HG03280 (cell line): ENCODE data around the gene EBPL.
"Not testable (repeated sequence)": the region's sequence is repeated elsewhere in the genome, so short reads cannot be mapped to it uniquely, and the experiment has no call there.

Source experiments
- ATAC-seq: cut with Tn5 transposase; IDR thresholded peaks from one replicate; pipeline ENCODE4 v1.9.1; 2021; ENCODE audit warnings: mild to moderate bottlenecking, moderate library complexity; ENCODE audit not compliant: unreplicated experiment

EBPL gene

DNA sequence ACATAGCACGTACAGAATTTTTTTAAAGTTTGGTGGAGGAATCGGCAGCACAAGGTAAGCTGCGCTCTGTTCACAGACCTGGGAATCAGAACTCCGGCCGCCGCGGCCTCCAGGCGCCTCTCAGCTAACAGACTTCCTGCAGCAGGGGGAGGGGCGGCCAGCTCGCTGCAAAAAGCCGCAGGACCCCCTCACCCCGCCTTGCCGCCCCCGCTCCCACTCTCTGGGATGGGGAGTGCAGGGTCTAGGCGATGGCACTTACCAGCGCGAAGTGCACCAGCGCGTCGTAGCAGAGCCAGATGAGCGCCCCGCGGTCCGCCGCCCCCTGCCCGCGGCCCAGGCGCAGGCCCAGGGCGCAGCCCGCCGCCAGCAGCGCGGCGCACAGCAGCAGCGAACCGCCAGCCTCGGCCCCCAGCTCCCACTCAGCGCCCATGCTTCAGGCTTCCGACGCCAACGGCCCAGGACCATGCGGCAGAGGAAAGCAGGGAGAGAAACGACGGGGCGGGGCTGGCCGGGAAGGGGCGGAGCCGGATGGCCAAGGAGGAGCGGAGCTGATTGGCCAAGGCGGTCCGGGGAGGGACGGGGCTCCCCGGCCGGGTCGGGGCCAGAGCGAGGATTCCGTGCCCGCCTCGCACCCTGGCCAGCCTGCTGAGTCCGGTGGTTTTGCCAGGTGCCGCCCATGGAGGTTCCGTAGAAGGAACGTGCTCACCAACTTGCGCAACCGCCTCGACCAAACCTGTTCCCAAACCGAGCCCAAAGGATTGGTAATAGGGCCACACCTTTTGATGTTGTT, at the start of gene EBPL:
TSS of gene EBPL (minus strand) at position 492 of the 790 bp plus-strand sequence. CDS start at position 430, 62 bp downstream.
- peak; percentile 96 for ATAC-seq

DNA sequence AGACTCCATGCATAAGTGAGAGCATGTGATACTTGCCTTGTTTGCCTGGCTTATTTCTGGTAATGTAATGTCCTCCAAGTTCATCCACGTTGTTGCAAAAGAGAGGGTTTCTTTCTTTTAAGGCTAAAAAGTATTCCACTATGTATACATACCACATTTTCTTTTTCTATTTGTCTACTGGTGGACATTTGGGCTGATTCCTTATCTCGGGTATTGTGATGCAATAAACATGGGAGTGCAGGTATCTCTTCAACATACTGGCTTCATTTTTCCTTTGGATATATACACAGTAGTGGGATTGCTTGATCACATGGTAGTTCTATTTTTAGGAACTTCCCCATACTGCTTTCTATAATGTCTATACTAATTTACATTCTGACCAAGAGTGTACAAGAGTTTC, 49.6 kb upstream of the EBPL start:
- ATAC-seq: no peak

GRCh38 chr13:49739498-49740187, 48.4 kb upstream of the EBPL start:
- ATAC-seq: no peak

DNA sequence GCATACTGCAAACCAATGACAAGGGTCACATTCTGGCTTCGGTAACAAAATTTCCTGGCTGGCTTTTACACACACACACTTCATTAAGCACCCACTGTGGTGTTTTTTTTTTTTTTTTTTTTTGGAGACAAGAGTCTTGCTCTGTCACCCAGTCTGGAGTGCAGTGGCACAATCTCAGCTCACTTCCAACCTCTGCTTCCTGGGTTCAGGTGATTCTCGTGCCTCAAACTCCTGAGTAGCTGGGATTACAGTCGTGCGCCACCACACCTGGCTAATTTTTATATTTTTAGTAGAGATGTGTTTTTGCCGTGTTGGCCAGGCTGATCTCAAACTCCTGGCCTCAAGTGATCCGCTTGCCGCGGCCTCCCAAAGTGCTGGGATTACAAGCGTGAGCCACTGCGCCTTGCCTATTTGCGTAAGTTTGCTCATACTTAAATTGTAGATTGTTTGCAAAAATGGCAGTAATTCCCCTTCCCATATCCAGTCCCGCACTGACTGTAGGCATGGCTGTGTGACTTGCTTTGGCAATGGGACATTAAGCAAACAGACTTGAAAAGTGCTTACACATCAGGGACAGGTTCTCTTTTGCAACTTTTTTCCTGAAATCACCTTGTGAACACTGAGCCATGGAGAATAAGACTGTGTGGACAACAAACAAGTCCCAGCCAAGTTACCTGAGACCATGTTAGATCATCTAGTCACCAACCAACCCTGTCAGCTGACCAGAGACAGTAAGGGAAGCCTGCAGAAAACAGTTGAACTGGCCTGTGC, 42.1 kb upstream of the EBPL start:
- no peak for ATAC-seq

DNA sequence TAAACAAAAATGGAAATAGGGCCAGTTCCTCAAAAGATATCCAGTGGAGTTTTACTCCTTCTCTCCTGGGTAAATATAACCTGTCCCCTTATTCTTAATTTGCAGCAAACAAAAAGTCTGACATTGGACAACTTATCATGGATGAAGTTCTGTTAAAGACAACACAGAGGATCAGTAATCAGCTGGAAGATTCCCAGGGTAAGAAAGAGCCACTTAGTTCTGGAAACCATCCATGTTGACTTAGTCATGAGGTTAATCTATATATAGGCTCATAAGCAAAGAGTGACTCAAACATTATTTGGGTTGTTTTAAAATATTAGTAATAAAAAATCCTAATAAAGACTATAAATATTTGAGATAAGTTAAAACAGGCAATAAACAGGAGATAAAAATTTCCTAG, 40.5 kb upstream of the EBPL start:
- no peak for ATAC-seq

GRCh38 chr13:49716615-49717014, 25.3 kb upstream of the EBPL start:
- ATAC-seq: no peak

- no peak for ATAC-seq
Measured at GRCh38 chr13:49714757-49715156, 23.5 kb upstream of the EBPL start.

GRCh38 chr13:49711218-49711863, 20.1 kb upstream of the EBPL start:
- no peak for ATAC-seq

- ATAC-seq: not testable (repeated sequence)
Measured at GRCh38 chr13:49704264-49704663, 13.0 kb upstream of the EBPL start.

- ATAC-seq: no peak
Measured at GRCh38 chr13:49701491-49701890, 10.2 kb upstream of the EBPL start.

DNA sequence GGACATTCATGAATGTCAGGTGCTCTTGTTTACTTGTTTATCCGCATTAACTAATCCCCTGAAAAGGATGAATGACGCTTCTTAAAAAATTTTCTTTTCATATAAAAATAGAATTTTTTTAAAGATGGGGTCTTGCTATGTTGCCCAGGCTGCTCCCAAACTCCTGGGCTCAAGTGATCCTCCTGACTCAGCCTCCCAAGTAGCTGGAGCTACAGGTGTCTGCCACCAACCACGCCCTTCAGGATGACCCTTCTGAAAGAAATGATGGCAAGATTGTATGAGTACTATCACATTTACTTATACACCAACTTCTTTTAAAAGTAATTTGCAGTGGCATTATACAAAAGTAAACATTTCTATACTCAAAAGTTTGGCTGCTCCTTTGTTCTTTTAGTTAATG, 6.2 kb upstream of the EBPL start:
- ATAC-seq: no peak

GRCh38 chr13:49694446-49694845, 3.2 kb upstream of the EBPL start:
- ATAC-seq: no peak

GRCh38 chr13:49693877-49694276, 2.6 kb upstream of the EBPL start:
- no peak for ATAC-seq

- no peak for ATAC-seq
Measured at GRCh38 chr13:49693191-49693733, 2.0 kb upstream of the EBPL start.

DNA sequence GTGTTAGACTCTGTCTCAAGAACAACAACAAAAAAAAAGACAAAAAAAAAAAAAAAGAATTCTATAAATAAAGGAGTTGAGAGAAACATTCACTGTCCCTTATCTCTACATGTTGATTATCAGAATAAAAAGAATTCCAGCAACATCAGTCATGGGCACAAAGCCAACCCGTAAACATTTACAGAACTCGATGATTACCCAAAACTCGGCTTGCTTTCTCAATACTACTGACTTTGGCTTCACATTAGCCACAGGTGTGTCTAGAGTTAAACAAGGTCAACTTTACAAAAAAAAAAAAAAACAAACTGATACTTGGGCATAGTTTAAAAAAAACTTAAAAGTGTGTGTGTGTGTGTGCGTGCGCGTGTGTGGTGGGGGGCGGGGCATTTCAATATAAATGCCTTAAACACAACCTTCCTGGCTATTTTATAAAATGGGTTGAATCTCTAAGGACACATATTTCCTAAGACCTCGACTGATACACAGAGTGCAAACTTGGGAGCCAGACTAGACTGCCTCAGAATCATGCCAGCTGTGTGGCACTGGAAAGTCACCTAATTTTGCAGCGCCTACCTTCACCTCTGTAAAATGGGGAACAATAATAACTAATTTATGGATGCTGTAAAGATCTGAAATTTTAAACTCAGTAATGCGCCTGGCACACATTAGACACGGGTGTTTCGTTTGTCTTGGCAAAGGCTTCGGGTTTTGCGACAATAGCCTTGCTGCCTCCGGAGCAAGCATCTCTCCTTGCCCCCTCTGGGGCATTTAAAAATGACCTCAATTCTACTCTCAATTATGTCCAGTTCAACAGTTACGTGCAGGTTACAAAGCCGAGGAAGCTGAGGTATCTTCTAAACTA, 922 bp downstream of the EBPL start:
- peak; percentile 26 for ATAC-seq

DNA sequence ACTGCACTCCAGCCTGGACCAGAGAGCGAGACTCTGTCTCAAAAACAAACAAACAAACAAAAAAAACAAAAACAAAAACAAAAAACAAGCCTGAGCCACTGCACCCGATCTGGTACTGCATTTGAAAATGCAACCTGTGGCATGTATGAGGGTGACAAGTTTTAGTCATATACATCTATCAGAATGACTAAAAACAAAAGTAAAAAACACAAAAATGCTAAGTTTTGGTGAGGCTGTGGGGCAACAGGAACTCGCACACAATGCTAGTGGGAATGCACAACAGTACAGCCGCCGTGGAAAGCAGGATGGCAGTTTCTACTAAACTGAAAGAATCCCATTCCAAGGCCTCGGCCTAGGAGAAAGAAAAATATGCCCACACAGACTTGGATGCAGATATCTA, 7.8 kb downstream of the EBPL start:
- peak; percentile 76 for ATAC-seq

DNA sequence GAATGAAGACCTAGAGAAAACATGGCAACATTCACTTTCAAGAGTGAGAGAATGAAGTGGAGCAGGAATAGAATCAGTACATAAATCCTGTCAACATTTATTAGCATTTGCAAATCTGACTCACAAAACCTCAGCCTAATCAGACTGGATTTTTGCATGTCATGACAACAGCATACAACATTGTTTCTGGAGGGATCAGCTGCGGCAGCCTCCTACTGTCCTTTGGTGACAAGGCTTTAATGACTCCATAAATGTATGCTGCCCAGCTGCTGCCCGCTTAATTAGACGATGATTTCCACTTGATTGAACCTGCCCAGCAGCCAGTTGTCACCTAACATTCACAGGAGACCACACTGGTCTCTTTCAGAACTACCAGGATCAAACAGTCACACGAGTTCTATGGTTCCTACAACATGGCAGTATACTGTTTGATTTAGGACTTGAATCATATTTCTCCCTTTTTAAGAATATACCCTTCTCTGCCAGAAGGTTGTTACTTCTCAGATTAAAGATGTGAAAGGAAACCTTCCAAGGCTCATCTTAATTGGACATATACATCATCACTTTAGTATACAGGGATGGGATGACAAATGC, 9.3 kb downstream of the EBPL start:
- ATAC-seq: no peak

DNA sequence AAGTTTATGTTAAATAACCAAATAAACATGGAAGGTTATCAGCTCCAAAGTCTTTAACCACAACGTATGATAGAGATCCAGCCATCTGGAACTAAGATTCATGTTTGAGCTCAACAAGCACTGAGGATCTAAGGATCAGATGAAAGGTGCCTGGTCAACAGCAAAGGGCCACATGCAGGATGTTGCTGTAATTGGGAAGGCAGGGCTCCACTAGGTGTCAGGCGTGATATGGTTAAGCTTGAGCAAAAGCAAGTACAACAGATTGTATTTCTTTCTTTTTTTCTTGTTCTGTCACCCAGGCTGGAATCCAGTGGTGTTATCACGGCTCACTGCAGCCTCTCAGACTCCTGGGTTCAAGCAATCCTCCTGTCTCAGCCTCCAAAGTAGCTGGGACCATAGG, 12.0 kb downstream of the EBPL start:
- ATAC-seq: no peak

GRCh38 chr13:49678191-49678914, 12.9 kb downstream of the EBPL start:
- ATAC-seq: no peak
